Measurements from ENCODE around the gene TSHZ2.

- no peak for TF ChIP-seq CTCF (IDR thresholded peaks at IDR 0.05)
- TF ChIP-seq EZH2 (IDR thresholded peaks at IDR 0.05; ENCODE audit: borderline replicate concordance, insufficient read depth, low read depth, low read length, poor library complexity, severe bottlenecking): no peak
Measured at GRCh38 chr20:53081916-53082863, 110.0 kb downstream of the TSHZ2 start.
